OCI-LY1 (cell line): Measurements from ENCODE around the gene WWOX.

Source experiments
- H2AFZ ChIP-seq: fragments of 200-600 bp; sonication (generic), shearing (Covaris generic); 2 replicates; pipeline ENCODE4 v1.6.0; 2014; ENCODE audit warnings: antibody characterized with exemption, mild to moderate bottlenecking, low read length
- H3F3A ChIP-seq: fragments of 200-600 bp; sonication (generic), shearing (Covaris generic); 2 replicates; pipeline ENCODE4 v1.6.0; 2014; ENCODE audit warnings: mild to moderate bottlenecking, antibody characterized with exemption, low read length, moderate library complexity; ENCODE audit not compliant: insufficient read depth
- H3K27ac ChIP-seq: fragments of 200-600 bp; sonication (generic); 2 replicates; pipeline ENCODE4 v1.5.1; 2014; ENCODE audit warnings: low read length, mixed run types, mild to moderate bottlenecking, low read depth; ENCODE audit not compliant: poor library complexity, severe bottlenecking
- H3K27me3 ChIP-seq: fragments of 200-600 bp; sonication (generic); 2 replicates; pipeline ENCODE4 v1.6.0; 2014; ENCODE audit warnings: antibody characterized with exemption, mild to moderate bottlenecking, low read length, moderate library complexity; ENCODE audit not compliant: insufficient read depth
- H3K36me3 ChIP-seq: fragments of 200-600 bp; sonication (generic); 2 replicates; pipeline ENCODE4 v1.6.1; 2014; ENCODE audit warnings: mild to moderate bottlenecking, antibody characterized with exemption, low read length, moderate library complexity, mixed read lengths; ENCODE audit not compliant: insufficient read depth
- H3K4me1 ChIP-seq: fragments of 200-600 bp; sonication (generic); 2 replicates; pipeline ENCODE4 v1.5.1; 2014; ENCODE audit warnings: mild to moderate bottlenecking, low read length, moderate library complexity; ENCODE audit not compliant: insufficient read depth, severe bottlenecking
- H3K4me2 ChIP-seq: fragments of 200-600 bp; sonication (generic), shearing (Covaris generic); 2 replicates; pipeline ENCODE4 v1.6.1; 2014; ENCODE audit warnings: low read length
- H3K4me3 ChIP-seq: fragments of 200-600 bp; sonication (generic); 2 replicates; pipeline ENCODE4 v1.5.1; 2014; ENCODE audit warnings: low read length, low read depth, mild to moderate bottlenecking, mixed read lengths; ENCODE audit not compliant: poor library complexity, severe bottlenecking
- H3K79me2 ChIP-seq: fragments of 200-600 bp; shearing (Covaris generic); 2 replicates; pipeline ENCODE4 v1.6.1; 2016; ENCODE audit warnings: mixed run types, low read length, mixed read lengths; ENCODE audit not compliant: insufficient read depth
- H3K9ac ChIP-seq: fragments of 200-600 bp; sonication (generic), shearing (Covaris generic); 2 replicates; pipeline ENCODE4 v1.6.1; 2014; ENCODE audit warnings: mild to moderate bottlenecking, low read length, mixed read lengths
- H3K9me2 ChIP-seq: fragments of 200-600 bp; sonication (generic), shearing (Covaris generic); 2 replicates; pipeline ENCODE4 v1.6.1; 2014; ENCODE audit warnings: low read depth, mild to moderate bottlenecking, low read length, mixed read lengths
- H3K9me3 ChIP-seq: fragments of 200-600 bp; shearing (Covaris generic); 2 replicates; pipeline ENCODE4 v1.6.1; 2014; ENCODE audit warnings: low read length, mixed read lengths
- H4K20me1 ChIP-seq: fragments of 200-600 bp; sonication (generic), shearing (Covaris generic); 2 replicates; pipeline ENCODE4 v1.6.0; 2016; ENCODE audit warnings: mild to moderate bottlenecking, low read length; ENCODE audit not compliant: insufficient read depth
- CTCF ChIP-seq: fragments of 200-600 bp; sonication (generic), shearing (Covaris generic); IDR thresholded peaks from 2 replicates; pipeline ENCODE4 v1.5.1; 2017; ENCODE audit warnings: mild to moderate bottlenecking, antibody characterized with exemption, low read length, moderate library complexity, mixed read lengths
- EZH2 ChIP-seq: fragments of 200-600 bp; sonication (generic), shearing (Covaris generic); IDR thresholded peaks from 2 replicates; pipeline ENCODE4 v1.8.0; 2017; ENCODE audit warnings: borderline replicate concordance, mixed run types, mild to moderate bottlenecking, antibody characterized with exemption, low read length, moderate library complexity, mixed read lengths

WWOX gene

GRCh38 chr16:78362524-78363135 is 263.2 kb downstream of the WWOX start:
- no peaks in the 10 kb centered on the region for H4K20me1 ChIP-seq
- no peak overlapping the region for H3K9ac ChIP-seq
- H3K36me3 ChIP-seq, result no peaks in the 10 kb centered on the region
- H3K27ac ChIP-seq, result no peak overlapping the region
- no peaks in the 10 kb centered on the region for H3K27me3 ChIP-seq
- no peak overlapping the region for H3K4me3 ChIP-seq
- no peaks in the 10 kb centered on the region for H3K9me3 ChIP-seq
- no peak overlapping the region for H3K4me2 ChIP-seq
- no peak overlapping the region for H2AFZ ChIP-seq
- H3F3A ChIP-seq, result no peaks in the 10 kb centered on the region
- no peaks in the 10 kb centered on the region for H3K9me2 ChIP-seq
- H3K79me2 ChIP-seq, result no peaks in the 10 kb centered on the region
- no peaks in the 10 kb centered on the region for H3K4me1 ChIP-seq
- TF ChIP-seq CTCF (no peak), EZH2 (no peak)

- no peaks in the 10 kb centered on the region for H3K9me3 ChIP-seq
- no peaks in the 10 kb centered on the region for H3K79me2 ChIP-seq
- H3F3A ChIP-seq, result no peaks in the 10 kb centered on the region
- H3K27me3 ChIP-seq, result no peaks in the 10 kb centered on the region
- H3K9ac ChIP-seq, result no peak overlapping the region
- H2AFZ ChIP-seq, result no peak overlapping the region
- no peak overlapping the region for H3K27ac ChIP-seq
- TF ChIP-seq CTCF, result no peak
- TF ChIP-seq EZH2, result no peak
- H3K4me2 ChIP-seq, result no peak overlapping the region
- no peak overlapping the region for H3K4me3 ChIP-seq
- H3K9me2 ChIP-seq, result no peaks in the 10 kb centered on the region
- H3K4me1 ChIP-seq, result no peaks in the 10 kb centered on the region
- no peaks in the 10 kb centered on the region for H3K36me3 ChIP-seq
- H4K20me1 ChIP-seq, result no peaks in the 10 kb centered on the region
These were observed 264.5 kb downstream of the WWOX start for GRCh38 chr16:78363843-78364555.

- H3K27me3 ChIP-seq, result no peaks in the 10 kb centered on the region
- H3K79me2 ChIP-seq, result no peaks in the 10 kb centered on the region
- H3K27ac ChIP-seq, result no peak overlapping the region
- no peak overlapping the region for H3K4me3 ChIP-seq
- H4K20me1 ChIP-seq, result no peaks in the 10 kb centered on the region
- no peak overlapping the region for H2AFZ ChIP-seq
- H3K9me3 ChIP-seq, result no peaks in the 10 kb centered on the region
- H3K36me3 ChIP-seq, result no peaks in the 10 kb centered on the region
- no peak overlapping the region for H3K9ac ChIP-seq
- H3K4me2 ChIP-seq, result no peak overlapping the region
- no peaks in the 10 kb centered on the region for H3K9me2 ChIP-seq
- TF ChIP-seq EZH2, result no peak
- TF ChIP-seq CTCF, result no peak
- H3F3A ChIP-seq, result no peaks in the 10 kb centered on the region
- no peaks in the 10 kb centered on the region for H3K4me1 ChIP-seq
These were observed 265.1 kb downstream of the WWOX start for GRCh38 chr16:78364556-78364880.
